Uterus (tissue), 4 donors: ENCODE measurements around the gene JAML. TPM values are rescaled to one million over a fixed set of nuclear protein-coding genes. Genes with fewer than 3 reads are reported as not detected.
A peak's percentile ranks its signal among the peaks of the same experiment; 100 is the strongest.

Experiments used
- DNase-seq, 2 donors: peaks; one replicate each; pipeline ENCODE4 v3.0.0-alpha.2; 2019 to 2020
- H3K27ac ChIP-seq, 2 donors: fragments of 200-600 bp; sonication (generic); 1 replicate in 1 of 2; 2 replicates in 1 of 2; pipeline ENCODE4 v1.5.1; 2016 to 2018
- H3K27me3 ChIP-seq, 2 donors: fragments of 200-600 bp; sonication (generic); one replicate each; pipeline ENCODE4 v1.5.1; 2018 to 2019; ENCODE audit warnings: control low read depth in 1 of 2
- H3K36me3 ChIP-seq, 2 donors: fragments of 200-600 bp; sonication (generic); one replicate each; pipeline ENCODE4 v1.5.1; 2019; ENCODE audit warnings: control low read depth in 1 of 2
- H3K4me1 ChIP-seq, 2 donors: fragments of 200-600 bp; sonication (generic); one replicate each; pipeline ENCODE4 v1.5.1; 2018 to 2019; ENCODE audit warnings: control low read depth in 1 of 2
- H3K4me3 ChIP-seq, 2 donors: fragments of 200-600 bp; sonication (generic); 1 replicate in 1 of 2; 2 replicates in 1 of 2; pipeline ENCODE4 v1.5.1; 2018 to 2019; ENCODE audit warnings: mild to moderate bottlenecking in 1 of 2
- H3K9me3 ChIP-seq, 2 donors: fragments of 200-600 bp; sonication (generic); one replicate each; pipeline ENCODE4 v1.5.1; 2019; ENCODE audit warnings: control low read depth in 1 of 2
- POLR2A ChIP-seq, 2 donors: fragments of 450-650 bp; IDR thresholded peaks; one replicate each; pipeline ENCODE4 v1.6.1; 2016; ENCODE audit warnings: antibody characterized with exemption in 2 of 2, mild to moderate bottlenecking in 1 of 2, moderate library complexity in 1 of 2
- intact Hi-C: fragments of 100-400 bp; cut with DNase I; formaldehyde crosslinking; loops from one replicate; pipeline ENCODE4 v1.15.1; 2023; ENCODE audit warnings: low total_unique reads
- total RNA-seq, 4 donors: library from RNA; depleted of rRNA in 3 of 4; stranded (reverse); fragments of >200 nt in 3 of 4; gene quantifications; one replicate each; pipeline versions ENCODE4 v1.1.0 to v1.2.4, GENCODE V29; 2014 to 2023
- TF ChIP-seq, protein P1 (sequence below), 4 experiments: fragments of 200-600 bp in 2 of 4; fragments of 450-650 bp in 2 of 4; sonication (generic) in 2 of 4; IDR thresholded peaks; one replicate each; pipeline ENCODE4 v1.5.1; 2016 to 2019; ENCODE audit warnings: antibody characterized with exemption in 4 of 4, mild to moderate bottlenecking in 2 of 4, moderate library complexity in 1 of 4
- donor health status: DM: yes; HTN: yes; CAD: no.

JAML gene
- total RNA-seq, 4 donors from 2014 or later = 1.2 to 9.1 (median 5.6) TPM

GRCh38 chr11:118209033-118209432 lies 15.8 kb downstream of the JAML start:
- no peak for DNase-seq
- no peaks in the 10 kb centered on the region for H3K27me3 ChIP-seq
- H3K9me3 ChIP-seq = no peaks in the 10 kb centered on the region
- no peak overlapping the region for H3K4me3 ChIP-seq
- H3K36me3 ChIP-seq = no peaks in the 10 kb centered on the region
- H3K27ac ChIP-seq = no peak overlapping the region
- H3K4me1 ChIP-seq = no peaks in the 10 kb centered on the region
- intact Hi-C loops = no loop called here
- TF ChIP-seq, protein P1, sequence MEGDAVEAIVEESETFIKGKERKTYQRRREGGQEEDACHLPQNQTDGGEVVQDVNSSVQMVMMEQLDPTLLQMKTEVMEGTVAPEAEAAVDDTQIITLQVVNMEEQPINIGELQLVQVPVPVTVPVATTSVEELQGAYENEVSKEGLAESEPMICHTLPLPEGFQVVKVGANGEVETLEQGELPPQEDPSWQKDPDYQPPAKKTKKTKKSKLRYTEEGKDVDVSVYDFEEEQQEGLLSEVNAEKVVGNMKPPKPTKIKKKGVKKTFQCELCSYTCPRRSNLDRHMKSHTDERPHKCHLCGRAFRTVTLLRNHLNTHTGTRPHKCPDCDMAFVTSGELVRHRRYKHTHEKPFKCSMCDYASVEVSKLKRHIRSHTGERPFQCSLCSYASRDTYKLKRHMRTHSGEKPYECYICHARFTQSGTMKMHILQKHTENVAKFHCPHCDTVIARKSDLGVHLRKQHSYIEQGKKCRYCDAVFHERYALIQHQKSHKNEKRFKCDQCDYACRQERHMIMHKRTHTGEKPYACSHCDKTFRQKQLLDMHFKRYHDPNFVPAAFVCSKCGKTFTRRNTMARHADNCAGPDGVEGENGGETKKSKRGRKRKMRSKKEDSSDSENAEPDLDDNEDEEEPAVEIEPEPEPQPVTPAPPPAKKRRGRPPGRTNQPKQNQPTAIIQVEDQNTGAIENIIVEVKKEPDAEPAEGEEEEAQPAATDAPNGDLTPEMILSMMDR (IDR thresholded peaks at IDR 0.05) = no peak
- TF ChIP-seq POLR2A (IDR thresholded peaks at IDR 0.05) = no peak

DNA sequence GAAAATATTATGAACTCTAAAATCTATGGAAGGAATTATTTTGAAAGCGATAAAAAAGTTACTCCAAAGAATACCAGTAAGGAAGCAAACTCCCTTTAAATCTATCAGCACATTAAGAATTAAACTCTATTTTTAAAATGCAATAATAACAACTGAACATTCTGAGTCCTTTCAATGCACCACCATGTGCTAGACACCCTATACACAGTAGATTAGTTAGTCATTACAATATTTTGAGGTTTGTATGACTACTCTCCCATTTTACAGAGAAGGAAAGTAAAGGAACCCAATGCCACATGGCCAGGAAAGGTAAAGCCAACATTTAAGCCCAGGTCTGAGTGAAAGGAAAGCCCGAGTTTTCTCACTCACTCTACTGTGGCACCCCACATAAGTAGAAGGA lies 17.7 kb downstream of the JAML start:
- TF ChIP-seq POLR2A (IDR thresholded peaks at IDR 0.05) = no peak
- TF ChIP-seq, protein P1 (IDR thresholded peaks at IDR 0.05) = no peak
- no peaks in the 10 kb centered on the region for H3K4me1 ChIP-seq
- H3K27ac ChIP-seq = peak overlapping the region in 1 of 2 donors; percentile 31
- H3K27me3 ChIP-seq = no peaks in the 10 kb centered on the region
- no peaks in the 10 kb centered on the region for H3K9me3 ChIP-seq
- intact Hi-C loops = no loop called here
- no peaks in the 10 kb centered on the region for H3K36me3 ChIP-seq
- DNase-seq = no peak
- H3K4me3 ChIP-seq = no peak overlapping the region

DNA sequence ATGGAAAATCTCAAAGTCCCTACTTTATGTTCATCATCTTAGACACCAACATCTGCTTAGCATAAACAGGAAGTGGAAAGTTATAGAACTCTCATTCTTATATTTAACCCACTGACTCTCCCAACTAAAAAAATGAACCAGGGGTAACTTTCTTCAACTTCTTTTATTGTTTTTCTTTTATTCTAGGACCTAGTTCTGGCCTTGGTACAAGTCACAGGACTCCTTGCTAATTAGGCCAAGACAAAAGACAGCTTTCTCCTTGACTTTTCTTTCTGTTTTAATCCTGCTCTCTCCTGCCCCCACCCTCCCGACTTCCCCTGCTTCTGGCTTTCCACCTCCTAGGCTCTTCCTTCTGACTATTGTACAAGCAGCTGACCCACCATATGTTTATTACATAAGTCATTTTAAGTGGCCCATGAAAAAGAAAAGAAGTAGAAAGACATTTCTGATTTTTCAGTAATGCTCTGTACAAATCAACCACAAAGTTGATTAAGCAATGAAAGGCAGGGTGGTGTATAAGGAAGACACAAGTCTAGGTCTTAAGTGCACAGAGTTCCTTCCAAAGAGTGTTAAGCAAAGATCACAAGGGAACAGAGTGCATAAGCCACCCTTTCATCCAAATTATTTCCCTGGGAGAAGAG lies 18.3 kb downstream of the JAML start:
- H3K4me3 ChIP-seq = no peak overlapping the region
- no peaks in the 10 kb centered on the region for H3K27me3 ChIP-seq
- peak overlapping the region in 1 of 2 donors; percentile 31 for H3K27ac ChIP-seq
- no peaks in the 10 kb centered on the region for H3K9me3 ChIP-seq
- TF ChIP-seq, protein P1 (IDR thresholded peaks at IDR 0.05) = no peak
- TF ChIP-seq POLR2A (IDR thresholded peaks at IDR 0.05) = no peak
- no peak for DNase-seq
- intact Hi-C loops = no loop called here
- no peaks in the 10 kb centered on the region for H3K4me1 ChIP-seq
- no peaks in the 10 kb centered on the region for H3K36me3 ChIP-seq

- TF ChIP-seq, protein P1 (IDR thresholded peaks at IDR 0.05) = no peak
- no peak for TF ChIP-seq POLR2A (IDR thresholded peaks at IDR 0.05)
- Histone ChIP-seq H3K4me3 (no peak overlapping the region), H3K4me1 (no peaks in the 10 kb centered on the region), H3K27ac (peak overlapping the region in 1 of 2 donors; percentile 31), H3K36me3 (no peaks in the 10 kb centered on the region), H3K27me3 (no peaks in the 10 kb centered on the region), H3K9me3 (no peaks in the 10 kb centered on the region)
- intact Hi-C loops = no loop called here
- DNase-seq = no peak
Observed at GRCh38 chr11:118205606-118206378, 19.0 kb downstream of the JAML start.
